Activated naive CD4-positive, alpha-beta T cell treated with anti-CD3 and anti-CD28 coated beads for 36 hours (primary cell): Measurements from ENCODE around the gene IQCF2. TPM values are rescaled to one million over a fixed set of nuclear protein-coding genes. Genes with fewer than 3 reads are reported as not detected.
"Not testable (repeated sequence)": the region's sequence is repeated elsewhere in the genome, so short reads cannot be mapped to it uniquely, and the experiment has no call there.

Experiments
- CTCF ChIA-PET: fragments of 350-600 bp; sonication (Branson Sonifier 250); formaldehyde crosslinking; loops from one replicate; lab custom pipeline; 2021; ENCODE audit warnings: antibody characterized with exemption; lab: Charles Lee
- DNase-seq: peaks from one replicate; pipeline ENCODE4 v3.0.0-alpha.2; 2020
- H3K27ac Mint-ChIP-seq: one replicate; pipeline ENCODE4 v1.8.0; 2021; ENCODE audit warnings: mild to moderate bottlenecking, mixed read lengths
- H3K27me3 Mint-ChIP-seq: one replicate; pipeline ENCODE4 v1.8.0; 2021; ENCODE audit warnings: low read depth, mixed read lengths
- H3K36me3 Mint-ChIP-seq: one replicate; pipeline ENCODE4 v1.8.0; 2021; ENCODE audit warnings: low read depth, mixed read lengths
- H3K4me1 Mint-ChIP-seq: one replicate; pipeline ENCODE4 v1.8.0; 2021; ENCODE audit warnings: low read depth, mixed read lengths
- H3K4me3 Mint-ChIP-seq: one replicate; pipeline ENCODE4 v1.8.0; 2021; ENCODE audit warnings: mild to moderate bottlenecking, moderate library complexity, mixed read lengths
- H3K9me3 Mint-ChIP-seq: one replicate; pipeline ENCODE4 v1.8.0; 2021; ENCODE audit warnings: mixed read lengths
- intact Hi-C: fragments of 100-400 bp; cut with micrococcal nuclease; formaldehyde crosslinking; loops from one replicate; pipeline ENCODE4 v1.15.1; 2023
- total RNA-seq, 2 experiments: library from RNA; stranded (reverse); gene quantifications; one replicate each; pipeline ENCODE4 v1.2.3, GENCODE V29; 2021

The IQCF2 gene
- total RNA-seq, 2 experiments from 2014 or later, result not detected

DNA sequence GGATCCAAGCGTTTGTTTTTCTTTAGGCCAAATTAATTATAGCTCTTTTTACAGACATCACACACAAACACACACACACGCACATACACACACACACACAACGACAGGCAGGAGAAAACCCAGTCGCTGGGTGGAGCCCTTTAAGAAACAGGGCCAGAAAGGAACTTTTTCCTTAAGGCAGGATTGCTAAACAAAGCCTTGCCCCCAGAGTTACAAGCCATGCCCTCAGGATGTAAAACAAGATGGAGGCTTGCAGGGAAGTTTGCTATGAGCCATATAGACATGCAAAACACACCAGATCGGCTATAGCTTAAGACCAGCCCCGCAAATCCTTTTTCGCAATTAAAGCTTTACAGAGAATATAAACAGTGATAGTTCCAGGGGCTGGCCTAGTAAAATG lies 16.3 kb upstream of the IQCF2 start:
- Mint-ChIP-seq H3K36me3 (no peaks in the 10 kb centered on the region), H3K27ac (no peak overlapping the region), H3K4me1 (no peaks in the 10 kb centered on the region), H3K9me3 (peaks cover 6% of the 10 kb centered on the region), H3K27me3 (peaks cover 19% of the 10 kb centered on the region), H3K4me3 (no peak overlapping the region)
- intact Hi-C loops, result no loop called here
- CTCF ChIA-PET, result interaction anchor here (0.7 kb wide), 1 partner anchor 241 kb away, joined by 3 read pairs; no protein-coding TSS in a partner anchor
- DNase-seq, result no peak

DNA sequence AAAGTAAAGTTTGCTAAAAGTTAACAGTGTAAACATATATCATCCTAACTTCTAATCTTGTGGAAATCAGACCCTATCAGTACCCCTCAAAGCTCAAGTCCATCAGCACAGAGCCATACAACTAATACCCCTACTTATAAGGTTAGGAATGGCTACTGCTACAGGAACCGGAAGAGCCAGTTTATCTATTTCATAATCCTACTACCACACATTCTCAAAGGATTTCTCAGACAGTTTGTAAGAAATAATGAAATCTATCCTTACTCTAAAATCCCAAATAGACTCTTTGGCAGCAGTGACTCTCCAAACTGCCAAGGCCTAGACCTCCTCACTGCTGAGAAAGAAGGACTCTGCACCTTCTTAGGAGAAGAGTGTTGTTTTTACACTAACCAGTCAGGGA lies 6.0 kb upstream of the IQCF2 start:
- H3K27ac Mint-ChIP-seq, intact Hi-C loops, H3K27me3 Mint-ChIP-seq, H3K4me3 Mint-ChIP-seq, DNase-seq, H3K4me1 Mint-ChIP-seq, H3K9me3 Mint-ChIP-seq, CTCF ChIA-PET, H3K36me3 Mint-ChIP-seq: not testable (repeated sequence)

DNA sequence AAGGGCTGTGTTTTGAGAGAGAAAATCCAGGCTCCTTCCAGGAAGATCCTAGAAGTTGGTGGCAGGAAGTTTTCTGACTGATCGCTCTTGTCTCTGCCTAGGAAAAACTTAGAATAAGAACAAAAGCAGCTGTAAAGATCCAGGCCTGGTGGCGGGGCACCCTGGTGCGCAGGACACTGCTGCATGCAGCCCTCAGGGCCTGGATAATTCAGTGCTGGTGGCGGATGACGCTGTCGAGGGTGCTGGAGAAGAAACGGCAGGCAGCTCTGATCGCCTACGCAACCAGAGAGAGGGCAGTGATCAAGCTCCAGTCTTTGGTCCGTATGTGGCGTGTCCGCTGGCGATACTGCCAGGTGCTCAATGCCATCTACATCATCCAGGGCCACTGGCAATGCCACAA lies 1.5 kb downstream of the IQCF2 start:
- Mint-ChIP-seq H3K4me3 (no peak overlapping the region), H3K4me1 (no peaks in the 10 kb centered on the region), H3K36me3 (no peaks in the 10 kb centered on the region), H3K27me3 (peaks cover 4% of the 10 kb centered on the region), H3K9me3 (no peaks in the 10 kb centered on the region), H3K27ac (no peak overlapping the region)
- intact Hi-C loops, result no loop called here
- CTCF ChIA-PET, result no interaction called here
- no peak for DNase-seq

DNA sequence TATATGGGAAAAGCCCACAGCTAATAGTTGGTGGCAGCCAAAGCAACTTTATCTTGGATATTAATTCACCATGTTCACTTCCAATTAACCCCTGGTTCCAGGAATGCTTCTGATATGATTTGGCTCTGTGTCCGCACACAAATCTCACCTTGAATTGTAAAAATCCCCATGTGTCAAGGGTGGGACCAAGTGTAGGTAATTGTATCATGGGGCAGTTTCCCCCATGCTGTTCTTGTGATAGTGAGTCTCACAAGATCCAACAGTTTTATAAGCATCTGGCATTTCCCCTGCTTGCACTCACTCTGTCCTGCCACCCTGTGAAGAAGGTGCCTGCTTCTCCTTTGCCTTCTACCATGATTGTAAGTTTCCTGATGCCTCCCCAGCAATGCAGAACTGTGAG lies 7.5 kb downstream of the IQCF2 start:
- intact Hi-C loops, H3K4me3 Mint-ChIP-seq, H3K27me3 Mint-ChIP-seq, CTCF ChIA-PET, H3K9me3 Mint-ChIP-seq, H3K36me3 Mint-ChIP-seq, DNase-seq, H3K27ac Mint-ChIP-seq, H3K4me1 Mint-ChIP-seq: not testable (repeated sequence)

DNA sequence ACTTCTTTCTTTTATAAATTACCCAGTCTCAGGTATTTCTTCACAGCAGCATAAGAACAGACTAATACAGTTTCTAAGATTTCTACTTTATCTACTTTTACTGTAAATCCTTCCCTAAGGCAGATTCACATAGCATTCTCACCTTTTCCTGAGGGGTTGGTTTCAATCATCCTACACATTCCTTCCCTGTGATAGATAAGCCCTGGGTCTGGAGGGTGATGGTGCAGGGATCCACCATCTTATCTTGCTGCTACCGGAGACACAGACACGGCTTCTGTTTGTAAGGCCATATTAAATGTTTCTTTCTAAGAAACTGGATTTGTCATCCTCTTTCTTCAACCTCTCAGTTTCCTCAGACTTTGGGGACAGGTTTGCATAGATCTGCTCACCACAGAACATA lies 7.9 kb downstream of the IQCF2 start:
- Mint-ChIP-seq H3K4me1 (no peaks in the 10 kb centered on the region), H3K36me3 (no peaks in the 10 kb centered on the region), H3K27ac (no peak overlapping the region), H3K27me3 (peaks cover 8% of the 10 kb centered on the region), H3K4me3 (no peak overlapping the region), H3K9me3 (no peaks in the 10 kb centered on the region)
- CTCF ChIA-PET, result no interaction called here
- DNase-seq, result no peak
- intact Hi-C loops, result no loop called here

DNA sequence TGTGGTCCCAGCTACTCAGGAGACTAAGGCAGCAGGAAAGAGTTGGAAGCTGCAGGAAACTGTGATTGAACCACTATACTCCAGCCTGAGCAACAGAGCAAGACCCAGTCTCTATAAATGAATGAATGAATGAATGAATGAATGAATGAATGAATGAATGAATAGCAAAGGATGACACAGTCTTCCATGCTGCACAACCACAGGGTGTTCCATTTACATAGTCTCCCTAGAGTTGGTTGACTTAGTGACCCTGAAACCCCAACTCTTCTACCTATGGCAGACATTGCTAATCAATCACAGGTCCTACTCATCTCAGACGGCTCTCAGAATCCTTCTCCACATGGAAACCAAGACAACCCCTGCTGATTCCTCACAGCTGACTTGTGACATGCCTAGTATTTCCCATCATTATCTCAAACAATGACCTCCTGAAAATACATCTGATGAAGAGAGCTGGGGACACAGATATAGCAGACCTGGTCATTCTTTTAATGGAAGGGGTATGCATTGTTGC lies 11.9 kb downstream of the IQCF2 start:
- no peak for DNase-seq
- intact Hi-C loops, result no loop called here
- Mint-ChIP-seq H3K27ac (no peak overlapping the region), H3K4me1 (no peaks in the 10 kb centered on the region), H3K9me3 (no peaks in the 10 kb centered on the region), H3K4me3 (no peak overlapping the region), H3K36me3 (no peaks in the 10 kb centered on the region), H3K27me3 (peaks cover 5% of the 10 kb centered on the region)
- CTCF ChIA-PET, result no interaction called here

DNA sequence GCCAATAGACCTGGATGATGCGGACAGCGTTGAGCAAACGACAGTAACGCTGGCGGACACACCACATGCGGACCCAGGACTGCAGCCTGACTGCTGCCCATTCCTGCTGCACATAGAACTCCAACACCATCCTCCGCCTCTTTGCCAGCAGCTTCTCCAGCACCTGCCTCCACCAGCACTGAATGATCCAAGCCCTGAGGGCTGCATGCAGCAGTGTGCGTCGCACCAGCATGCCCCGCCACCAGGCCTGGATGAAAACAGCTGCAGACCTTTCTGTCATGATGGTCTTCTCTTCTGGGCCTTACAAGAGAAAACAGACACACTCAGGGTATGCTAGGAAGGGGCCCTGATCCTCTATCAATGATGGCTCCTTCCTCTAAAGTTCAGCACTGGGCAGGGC lies 12.5 kb downstream of the IQCF2 start:
- no peaks in the 10 kb centered on the region for H3K9me3 Mint-ChIP-seq
- CTCF ChIA-PET, result no interaction called here
- intact Hi-C loops, result no loop called here
- H3K27ac Mint-ChIP-seq, result no peak overlapping the region
- peaks cover 6% of the 10 kb centered on the region for H3K27me3 Mint-ChIP-seq
- no peaks in the 10 kb centered on the region for H3K36me3 Mint-ChIP-seq
- no peak overlapping the region for H3K4me3 Mint-ChIP-seq
- no peaks in the 10 kb centered on the region for H3K4me1 Mint-ChIP-seq
- no peak for DNase-seq

DNA sequence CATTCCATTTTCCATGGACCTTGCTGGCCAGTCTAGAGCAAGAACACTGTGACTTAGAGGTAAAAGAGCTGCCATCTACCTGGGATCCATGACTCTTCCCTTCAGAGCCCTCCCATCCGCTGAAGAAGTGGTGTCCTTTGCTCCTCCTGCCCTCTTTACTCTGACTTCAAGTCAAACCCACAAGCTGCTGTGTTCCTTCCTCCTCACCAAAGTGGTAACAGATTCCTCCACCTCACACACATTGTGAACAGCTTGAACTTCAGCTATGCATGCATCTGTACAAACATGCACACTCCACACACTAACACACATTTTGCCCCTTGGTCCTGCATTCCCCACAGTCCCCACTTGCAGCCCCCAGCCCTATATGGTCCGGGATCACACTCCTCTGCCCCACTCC lies 13.0 kb downstream of the IQCF2 start:
- H3K4me1 Mint-ChIP-seq, result no peaks in the 10 kb centered on the region
- CTCF ChIA-PET, result no interaction called here

DNA sequence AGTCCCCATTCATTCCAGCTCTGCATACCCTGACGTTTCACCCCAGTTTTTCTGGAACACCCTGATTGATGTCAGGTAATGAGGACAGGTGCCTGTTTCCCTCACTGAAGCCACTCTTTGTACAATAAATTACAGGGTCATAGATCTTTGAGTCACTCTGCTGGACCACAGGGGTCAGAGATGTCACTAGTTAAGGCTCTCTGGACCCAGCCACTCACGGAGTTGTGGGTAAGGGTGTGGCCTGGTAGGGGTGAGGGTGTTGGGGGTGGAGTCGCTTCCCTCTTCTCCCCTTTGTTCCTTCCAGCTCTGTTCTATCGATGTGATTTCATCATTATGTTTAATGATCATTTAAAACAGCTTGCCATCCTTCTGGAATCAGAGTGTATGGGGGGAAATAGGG lies 13.5 kb downstream of the IQCF2 start:
- H3K36me3 Mint-ChIP-seq, result no peaks in the 10 kb centered on the region
- DNase-seq, result no peak
- H3K4me3 Mint-ChIP-seq, result no peak overlapping the region
- no peaks in the 10 kb centered on the region for H3K4me1 Mint-ChIP-seq
- CTCF ChIA-PET, result interaction anchor here (0.9 kb wide), 1 partner anchor 75 kb away, joined by 3 read pairs; no protein-coding TSS in a partner anchor
- no peaks in the 10 kb centered on the region for H3K9me3 Mint-ChIP-seq
- no peak overlapping the region for H3K27ac Mint-ChIP-seq
- intact Hi-C loops, result no loop called here
- peaks cover 3% of the 10 kb centered on the region for H3K27me3 Mint-ChIP-seq

More for the DNA sequence above, 13.0 kb downstream of the IQCF2 start:
- no peaks in the 10 kb centered on the region for H3K9me3 Mint-ChIP-seq
- H3K27ac Mint-ChIP-seq, result no peak overlapping the region
- H3K4me3 Mint-ChIP-seq, result no peak overlapping the region
- no peaks in the 10 kb centered on the region for H3K36me3 Mint-ChIP-seq
- no peak for DNase-seq
- H3K27me3 Mint-ChIP-seq, result peaks cover 3% of the 10 kb centered on the region
- intact Hi-C loops, result no loop called here

DNA sequence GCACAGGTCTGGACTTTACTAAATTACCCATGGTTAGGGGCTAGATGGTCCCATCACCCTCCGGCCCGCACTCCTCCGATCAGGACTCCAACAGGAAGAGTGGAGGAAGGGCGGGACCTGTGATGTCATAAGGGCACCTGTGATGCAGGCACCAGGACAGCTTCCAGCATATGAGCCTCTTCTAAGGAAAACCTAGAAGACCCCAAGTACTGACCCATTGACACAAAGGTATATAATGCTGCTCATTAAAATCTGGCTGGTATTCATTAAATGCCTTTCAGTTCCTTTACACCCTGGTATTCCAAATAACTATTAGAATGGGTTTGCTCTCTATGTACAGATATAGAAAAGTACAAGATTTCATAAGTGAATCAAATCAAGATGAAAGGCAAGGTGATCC lies 14.1 kb downstream of the IQCF2 start, which contains the start of gene IQCF5:
IQCF5 (minus strand) TSS at position 101 of the 400 bp plus-strand sequence; CDS start at position 31, 70 bp downstream.
- CTCF ChIA-PET, result interaction anchor here (0.9 kb wide), 1 partner anchor 76 kb away, joined by 3 read pairs; no protein-coding TSS in a partner anchor
- H3K27me3 Mint-ChIP-seq, result peaks cover 3% of the 10 kb centered on the region
- no peaks in the 10 kb centered on the region for H3K9me3 Mint-ChIP-seq
- no peak within 1 kb of the TSS for H3K27ac Mint-ChIP-seq
- H3K4me1 Mint-ChIP-seq, result no peaks in the 10 kb centered on the region
- no peak within 1 kb of the TSS for H3K4me3 Mint-ChIP-seq
- DNase-seq, result no peak
- no peaks in the 10 kb centered on the region for H3K36me3 Mint-ChIP-seq
- intact Hi-C loops, result no loop called here

DNA sequence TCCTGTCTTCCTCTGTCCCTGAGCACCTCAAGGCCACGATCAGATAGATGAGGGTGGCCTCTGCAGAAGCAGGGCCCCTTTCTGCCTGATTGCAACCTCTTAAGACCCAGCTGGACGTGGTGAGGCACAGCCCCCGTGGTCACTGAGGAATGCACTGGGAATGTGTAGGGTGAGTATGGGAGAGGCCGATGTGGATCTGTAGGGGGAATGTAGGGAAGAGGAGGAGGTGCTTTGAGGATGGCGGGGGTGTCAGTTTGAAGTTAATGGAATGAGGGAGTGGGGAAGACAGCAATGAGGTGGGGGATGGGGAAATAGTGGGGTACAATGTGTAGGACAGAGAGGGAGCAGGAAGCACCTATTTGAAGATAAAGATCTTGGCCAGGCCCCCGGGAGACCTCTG lies 14.8 kb downstream of the IQCF2 start:
- H3K36me3 Mint-ChIP-seq, result no peaks in the 10 kb centered on the region
- no peak for DNase-seq
- peaks cover 3% of the 10 kb centered on the region for H3K27me3 Mint-ChIP-seq
- H3K4me3 Mint-ChIP-seq, result no peak overlapping the region
- no peaks in the 10 kb centered on the region for H3K4me1 Mint-ChIP-seq
- CTCF ChIA-PET, result no interaction called here
- intact Hi-C loops, result no loop called here
- H3K9me3 Mint-ChIP-seq, result no peaks in the 10 kb centered on the region
- H3K27ac Mint-ChIP-seq, result no peak overlapping the region

DNA sequence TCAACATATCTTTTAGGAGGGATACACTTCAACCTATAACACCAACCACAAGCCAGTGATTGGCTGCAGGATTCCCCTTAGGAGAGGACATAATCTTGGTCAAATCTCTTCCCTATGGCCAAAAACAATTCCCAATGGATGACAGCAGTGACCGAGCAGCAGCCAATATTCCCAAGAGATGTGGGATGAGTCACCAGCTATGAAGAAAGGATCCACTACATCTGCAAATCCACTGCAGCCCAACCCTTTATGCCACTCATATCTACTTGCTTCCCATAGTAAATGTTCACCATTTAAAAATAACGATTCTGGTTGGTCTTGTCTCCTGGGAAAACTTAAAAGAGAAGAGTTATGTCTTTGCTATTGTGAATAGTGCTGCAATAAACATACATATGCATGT lies 18.5 kb downstream of the IQCF2 start:
- Mint-ChIP-seq H3K36me3 (no peaks in the 10 kb centered on the region), H3K4me1 (no peaks in the 10 kb centered on the region), H3K27ac (no peak overlapping the region), H3K27me3 (peaks cover 3% of the 10 kb centered on the region), H3K4me3 (no peak overlapping the region), H3K9me3 (no peaks in the 10 kb centered on the region)
- no peak for DNase-seq
- CTCF ChIA-PET, result no interaction called here
- intact Hi-C loops, result no loop called here

DNA sequence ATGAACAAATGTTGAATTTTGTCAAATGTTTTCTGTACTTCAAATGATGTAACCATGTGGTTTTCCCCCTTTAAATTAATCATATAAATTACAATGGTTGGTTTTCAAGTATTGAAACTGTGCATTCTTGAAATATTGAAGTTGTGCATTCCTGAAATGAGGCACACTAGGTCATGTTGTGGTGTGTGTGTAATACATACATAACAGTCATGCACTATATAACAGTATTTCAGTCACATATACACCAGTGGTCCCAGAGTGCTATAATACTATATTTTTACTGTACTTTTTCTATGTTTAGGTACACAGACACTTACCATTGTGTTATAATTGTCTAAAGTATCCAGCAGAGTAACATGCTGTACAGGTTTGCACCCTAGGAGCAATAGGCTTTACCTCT lies 25.0 kb downstream of the IQCF2 start:
- intact Hi-C loops, result no loop called here
- H3K4me3 Mint-ChIP-seq, result no peak overlapping the region
- no peaks in the 10 kb centered on the region for H3K9me3 Mint-ChIP-seq
- no peaks in the 10 kb centered on the region for H3K4me1 Mint-ChIP-seq
- DNase-seq, result no peak
- CTCF ChIA-PET, result no interaction called here
- H3K27me3 Mint-ChIP-seq, result no peaks in the 10 kb centered on the region
- no peak overlapping the region for H3K27ac Mint-ChIP-seq
- H3K36me3 Mint-ChIP-seq, result no peaks in the 10 kb centered on the region
